NB4 (cell line): Measurements from ENCODE around the gene NFE2L3.

ENCODE experiments used
- CTCF ChIP-seq: IDR thresholded peaks from one replicate; pipeline ENCODE4 v1.5.1; 2012; ENCODE audit warnings: low read depth, low read length
- MAX ChIP-seq: IDR thresholded peaks from 2 replicates; pipeline ENCODE4 v1.6.1; 2011; ENCODE audit warnings: low read depth, low read length
- POLR2A ChIP-seq: IDR thresholded peaks from 2 replicates; pipeline ENCODE4 v1.6.1; 2011; ENCODE audit warnings: mild to moderate bottlenecking; ENCODE audit not compliant: insufficient read length; ENCODE audit errors: extremely low read depth

DNA sequence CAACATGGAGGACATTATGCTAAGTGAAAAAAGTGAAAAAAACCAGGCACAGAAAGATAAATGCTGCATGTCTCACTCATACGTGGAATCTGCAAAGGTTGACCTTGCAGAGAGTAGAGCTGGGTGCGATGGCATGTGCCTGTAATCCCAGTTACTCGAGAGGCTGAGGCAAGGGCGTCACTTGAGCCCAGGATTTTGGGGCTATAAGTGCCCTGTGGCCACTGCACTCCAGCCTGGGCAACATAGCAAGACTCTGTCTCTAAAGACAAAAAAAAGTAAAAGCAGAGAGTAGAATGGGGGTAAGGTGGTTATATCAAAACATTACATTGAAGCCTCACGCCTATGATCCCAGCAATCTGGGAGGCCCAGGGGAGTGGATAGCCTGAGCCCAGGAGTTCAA is 72.4 kb downstream of the NFE2L3 start:
- TF ChIP-seq CTCF (no peak), POLR2A (no peak), MAX (no peak)
